HepG2 (cell line): Measurements from ENCODE around the gene PDCL3. TPM values are rescaled to one million over a fixed set of nuclear protein-coding genes. Genes with fewer than 3 reads are reported as not detected.

ENCODE experiments used
- ATAC-seq: fragments of 200-7000 bp; cut with Tn5 transposase; 3 replicates; pipeline ENCODE4 v1.9.1; 2020; ENCODE audit warnings: mild to moderate bottlenecking, moderate library complexity
- BruUV-seq: library from RNA; stranded (reverse); fragments of 400-500 nt; replicated peaks from 2 replicates; lab custom pipeline; 2021; lab: Mats Ljungman, UMichigan
- CTCF ChIA-PET: fragments of 300-600 bp; formaldehyde crosslinking; extraction: SDS; loops from one replicate; lab custom pipeline; 2021; ENCODE audit warnings: low total read pairs, inconsistent platforms, low intra/inter-chr PET ratio; lab: Yijun Ruan, JAX
- POLR2A ChIA-PET: fragments of 350-600 bp; sonication (Branson Sonifier 250); formaldehyde crosslinking; loops from one replicate; lab custom pipeline; 2020; ENCODE audit warnings: antibody characterized with exemption, inconsistent platforms; lab: Yijun Ruan, JAX
- DNase-seq: peaks from one replicate; pipeline ENCODE4 v3.0.0-alpha.2; 2015; ENCODE audit warnings: low spot score
- FAIRE-seq: peaks from 3 replicates; lab custom pipeline; 2011; peaks lifted over from hg19 to GRCh38; lab: Jason Lieb, UNC
- H2AFZ ChIP-seq: one replicate; pipeline ENCODE4 v1.6.1; 2011; ENCODE audit warnings: low read length, inconsistent platforms
- H3K27ac ChIP-seq: fragments of 300-600 bp; 3 replicates; pipeline ENCODE4 v1.8.0; 2011; ENCODE audit warnings: mixed run types, mild to moderate bottlenecking, mixed read lengths, low read length, inconsistent platforms; ENCODE audit not compliant: insufficient read depth; ENCODE audit errors: extremely low read length
- H3K27me3 ChIP-seq, 2 experiments: fragments of 200-600 bp in 1 of 2; 2 replicates in 1 of 2; 3 replicates in 1 of 2; pipeline versions ENCODE4 v1.6.0 to v1.8.0; 2011; ENCODE audit warnings: low read length in 2 of 2, mild to moderate bottlenecking in 2 of 2, moderate library complexity in 2 of 2, inconsistent platforms in 1 of 2; ENCODE audit not compliant: insufficient read depth in 2 of 2, control insufficient read depth in 1 of 2
- H3K36me3 ChIP-seq, 2 experiments: fragments of 200-600 bp in 1 of 2; replicated peaks in 1 of 2; 2 replicates in 1 of 2; 3 replicates in 1 of 2; pipeline versions ENCODE4 v1.5.1 to v1.8.0; 2011; ENCODE audit warnings: low read length in 2 of 2, inconsistent platforms in 1 of 2; ENCODE audit not compliant: insufficient read depth in 2 of 2, control insufficient read depth in 1 of 2
- H3K4me1 ChIP-seq: 2 replicates; pipeline ENCODE4 v1.5.1; 2012; ENCODE audit warnings: low read length, inconsistent platforms; ENCODE audit not compliant: insufficient read depth
- H3K4me2 ChIP-seq: 2 replicates; pipeline ENCODE4 v1.6.0; 2011; ENCODE audit warnings: low read depth, low read length, inconsistent platforms
- H3K4me3 ChIP-seq, 3 experiments: fragments of 200-600 bp in 1 of 3; sonication (generic), shearing (Covaris generic) in 1 of 3; replicated peaks in 1 of 3; 2 replicates each; pipeline ENCODE4 v1.5.1; 2011 to 2016; ENCODE audit warnings: low read length in 3 of 3, inconsistent platforms in 2 of 3, low read depth in 2 of 3, mild to moderate bottlenecking in 2 of 3, control low read depth in 1 of 3, mixed read lengths in 1 of 3; ENCODE audit not compliant: insufficient read depth in 1 of 3
- H3K79me2 ChIP-seq: one replicate; pipeline ENCODE4 v1.6.1; 2011; ENCODE audit warnings: low read length, inconsistent platforms; ENCODE audit not compliant: insufficient read depth
- H3K9ac ChIP-seq: 2 replicates; pipeline ENCODE4 v1.6.0; 2011; ENCODE audit warnings: mild to moderate bottlenecking, low read depth, low read length, inconsistent platforms; ENCODE audit not compliant: insufficient read depth
- H3K9me3 ChIP-seq: 2 replicates; pipeline ENCODE4 v1.5.1; 2012; ENCODE audit warnings: mild to moderate bottlenecking, low read length
- H4K20me1 ChIP-seq: 2 replicates; pipeline ENCODE4 v1.6.0; 2011; ENCODE audit warnings: inconsistent platforms, mild to moderate bottlenecking, low read length, moderate library complexity; ENCODE audit not compliant: insufficient read depth
- CHCHD3 ChIP-seq: sonication (generic); formaldehyde crosslinking; IDR thresholded peaks from 2 replicates; pipeline ENCODE4 v1.8.0; 2022; ENCODE audit warnings: mild to moderate bottlenecking, missing genetic modification reagents, moderate library complexity
- HNF1B ChIP-seq: sonication (generic); formaldehyde crosslinking; IDR thresholded peaks from 2 replicates; pipeline ENCODE4 v1.5.1; 2020; ENCODE audit warnings: mild to moderate bottlenecking, moderate library complexity, missing genetic modification reagents
- NFE2L2 ChIP-seq: fragments of 150-350 bp; IDR thresholded peaks from 2 replicates; pipeline ENCODE4 v1.6.1; 2014; ENCODE audit warnings: low read length
- RELA ChIP-seq: sonication (generic); formaldehyde crosslinking; IDR thresholded peaks from 2 replicates; pipeline ENCODE4 v1.4.0; 2020; ENCODE audit warnings: missing genetic modification reagents
- SAP130 ChIP-seq: IDR thresholded peaks from 2 replicates; pipeline ENCODE4 v1.6.1; 2016; ENCODE audit warnings: low read depth
- SMARCE1 ChIP-seq: fragments of 450-650 bp; IDR thresholded peaks from 2 replicates; pipeline ENCODE4 v1.6.1; 2017; ENCODE audit warnings: borderline replicate concordance
- ZBTB7A ChIP-seq: sonication (generic); formaldehyde crosslinking; IDR thresholded peaks from 2 replicates; pipeline ENCODE4 v1.8.0; 2022; ENCODE audit warnings: mild to moderate bottlenecking, missing genetic modification reagents
- ZNF672 ChIP-seq: sonication (generic); formaldehyde crosslinking; IDR thresholded peaks from 2 replicates; pipeline ENCODE4 v1.8.1; 2022; ENCODE audit warnings: missing genetic modification reagents
- ZSCAN22 ChIP-seq: sonication (generic); formaldehyde crosslinking; IDR thresholded peaks from 2 replicates; pipeline ENCODE4 v1.4.0; 2020; ENCODE audit warnings: mild to moderate bottlenecking, missing genetic modification reagents
- WGBS: methylation state at CpG from one replicate; pipeline ENCODE4 v1.1.6; 2017; ENCODE audit warnings: low lambda C conversion rate; 5-methylcytosine and 5-hydroxymethylcytosine counted together
- in situ Hi-C: cut with HindIII; loops from 2 replicates; pipeline ENCODE4 v1.10.0; 2017; ENCODE audit warnings: low pct_unique_long_range_greater_than_20kb; ENCODE audit not compliant: extremely low pct_ligation_motif_present
- intact Hi-C: fragments of 100-400 bp; cut with micrococcal nuclease; formaldehyde crosslinking; loops from one replicate; pipeline ENCODE4 v1.10.0; 2022; ENCODE audit not compliant: unreplicated experiment
- polyA plus RNA-seq, 8 experiments: library from polyadenylated mRNA; depleted of rRNA in 3 of 8; stranded (reverse) in 7 of 8; unstranded in 1 of 8; fragments of >200 nt; fragmentation: Illumina TruSeq in 4 of 8; extraction: Trizol in 4 of 8; gene quantifications; 2 replicates each; pipeline versions ENCODE4 v1.2.1 to v1.2.3, GENCODE V29; 2011 to 2016; ENCODE audit warnings: low read depth in 4 of 8, missing spikeins in 1 of 8, mixed read lengths in 1 of 8; ENCODE audit not compliant: insufficient read depth in 1 of 8
- total RNA-seq, 5 experiments: library from RNA; depleted of rRNA; stranded (reverse); fragments of >200 nt; fragmentation: Illumina TruSeq; extraction: Trizol; gene quantifications; 2 replicates each; pipeline ENCODE4 v1.2.3, GENCODE V29; 2016; ENCODE audit warnings: low read depth in 1 of 5
- TF ChIP-seq, protein P1 (sequence below): sonication (generic); formaldehyde crosslinking; conservative IDR thresholded peaks from 2 replicates; pipeline ENCODE4 v1.8.1; 2023; ENCODE audit warnings: missing genetic modification reagents
- TF ChIP-seq, protein P2 (sequence below): sonication (generic); formaldehyde crosslinking; IDR thresholded peaks from 2 replicates; pipeline ENCODE4 v1.5.1; 2020; ENCODE audit warnings: missing genetic modification reagents, mild to moderate bottlenecking, borderline replicate concordance
- TF ChIP-seq, protein P3 (sequence below): sonication (generic); formaldehyde crosslinking; IDR thresholded peaks from 2 replicates; pipeline ENCODE4; 2020; ENCODE audit warnings: missing genetic modification reagents, mild to moderate bottlenecking, borderline replicate concordance

PDCL3 gene
- total and polyA plus RNA-seq, 2 of the 13 experiments (the other 11 are each of a cell fraction or from before 2014, with no cell fraction given), result 14.4 to 24.4 TPM

DNA sequence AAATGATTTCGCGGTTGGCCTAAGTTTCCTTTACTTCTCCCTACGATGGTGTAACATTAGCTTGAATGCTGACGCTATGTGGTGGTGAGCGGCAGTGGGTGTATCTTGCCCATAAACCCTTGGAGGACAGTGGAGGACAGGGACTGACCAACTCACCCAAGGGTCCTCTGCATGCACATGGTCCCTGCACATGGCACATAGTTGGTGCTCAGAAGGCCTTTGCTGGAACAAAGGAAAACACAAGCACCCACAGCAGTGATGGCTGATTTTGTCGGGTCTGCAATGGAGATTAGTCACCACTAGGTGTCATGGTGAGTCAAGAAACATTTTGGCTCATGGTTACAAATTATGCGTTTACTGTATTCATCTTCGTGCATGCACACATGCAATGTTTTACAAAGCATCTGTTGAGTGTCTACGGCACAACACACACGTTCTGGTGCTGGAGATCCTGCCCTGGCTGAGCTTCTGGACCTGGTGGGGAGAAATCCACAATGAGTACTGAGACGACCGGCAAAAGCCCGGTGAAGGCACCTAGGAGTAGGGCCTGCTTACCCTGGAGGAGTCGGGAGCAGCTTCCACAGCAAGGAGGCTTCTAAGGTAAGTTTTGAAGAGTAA is 44.0 kb downstream of the PDCL3 start:
- H2AFZ ChIP-seq, result no peak overlapping the region
- H3K79me2 ChIP-seq, result no peaks in the 10 kb centered on the region
- no peaks in the 10 kb centered on the region for H3K9me3 ChIP-seq
- H3K4me1 ChIP-seq, result peaks cover 19% of the 10 kb centered on the region
- intact Hi-C loops (loop anchor here (1.0 kb wide), 1 partner anchor 377 kb away; no protein-coding TSS in a partner anchor), in situ Hi-C loops (no loop called here)
- peak; percentile 77 for FAIRE-seq
- peaks cover 0 to 31% of the 10 kb centered on the region in 2 experiments; a peak in 4 of 5 replicates for H3K27me3 ChIP-seq
- H3K27ac ChIP-seq, result no peak overlapping the region
- H3K4me2 ChIP-seq, result peak overlapping the region; percentile 81
- H3K9ac ChIP-seq, result no peak overlapping the region
- H3K36me3 ChIP-seq, result no peaks in the 10 kb centered on the region
- peak; percentile 52 for DNase-seq
- H3K4me3 ChIP-seq, result peak overlapping the region in 2 of 3 experiments; percentile 13 to 26; a peak in 3 of 6 replicates
- no peaks in the 10 kb centered on the region for H4K20me1 ChIP-seq
- POLR2A ChIA-PET, result interaction anchor here (0.8 to 1.0 kb wide), 2 partner anchors 174 to 395 kb away, joined by 3 read pairs; partner anchors contain the start of gene RPL31
- 35% methylated on average over 14 of the region's 14 CpGs for WGBS
- peak; percentile 66 for ATAC-seq
- CTCF ChIA-PET, result interaction anchor here (1.1 to 3.3 kb wide), 2 partner anchors 12 to 378 kb away, joined by 3 to 31 read pairs; no protein-coding TSS in a partner anchor
- BruUV-seq, result no TSS peak
- no peak for TF ChIP-seq ZBTB7A (CRISPR knock-in tag)
- TF ChIP-seq ZNF672, result no peak
- TF ChIP-seq, protein P1, sequence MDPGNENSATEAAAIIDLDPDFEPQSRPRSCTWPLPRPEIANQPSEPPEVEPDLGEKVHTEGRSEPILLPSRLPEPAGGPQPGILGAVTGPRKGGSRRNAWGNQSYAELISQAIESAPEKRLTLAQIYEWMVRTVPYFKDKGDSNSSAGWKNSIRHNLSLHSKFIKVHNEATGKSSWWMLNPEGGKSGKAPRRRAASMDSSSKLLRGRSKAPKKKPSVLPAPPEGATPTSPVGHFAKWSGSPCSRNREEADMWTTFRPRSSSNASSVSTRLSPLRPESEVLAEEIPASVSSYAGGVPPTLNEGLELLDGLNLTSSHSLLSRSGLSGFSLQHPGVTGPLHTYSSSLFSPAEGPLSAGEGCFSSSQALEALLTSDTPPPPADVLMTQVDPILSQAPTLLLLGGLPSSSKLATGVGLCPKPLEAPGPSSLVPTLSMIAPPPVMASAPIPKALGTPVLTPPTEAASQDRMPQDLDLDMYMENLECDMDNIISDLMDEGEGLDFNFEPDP (CRISPR knock-in tag), result no peak
- no peak for TF ChIP-seq ZSCAN22 (CRISPR knock-in tag)
- TF ChIP-seq SMARCE1, result no peak
- TF ChIP-seq CHCHD3, result 0 out of 2 replicates have a peak, but pooled peaks have one; percentile 22
- no peak for TF ChIP-seq NFE2L2
- TF ChIP-seq HNF1B (CRISPR knock-in tag), result peak; percentile 70
- TF ChIP-seq, protein P2, sequence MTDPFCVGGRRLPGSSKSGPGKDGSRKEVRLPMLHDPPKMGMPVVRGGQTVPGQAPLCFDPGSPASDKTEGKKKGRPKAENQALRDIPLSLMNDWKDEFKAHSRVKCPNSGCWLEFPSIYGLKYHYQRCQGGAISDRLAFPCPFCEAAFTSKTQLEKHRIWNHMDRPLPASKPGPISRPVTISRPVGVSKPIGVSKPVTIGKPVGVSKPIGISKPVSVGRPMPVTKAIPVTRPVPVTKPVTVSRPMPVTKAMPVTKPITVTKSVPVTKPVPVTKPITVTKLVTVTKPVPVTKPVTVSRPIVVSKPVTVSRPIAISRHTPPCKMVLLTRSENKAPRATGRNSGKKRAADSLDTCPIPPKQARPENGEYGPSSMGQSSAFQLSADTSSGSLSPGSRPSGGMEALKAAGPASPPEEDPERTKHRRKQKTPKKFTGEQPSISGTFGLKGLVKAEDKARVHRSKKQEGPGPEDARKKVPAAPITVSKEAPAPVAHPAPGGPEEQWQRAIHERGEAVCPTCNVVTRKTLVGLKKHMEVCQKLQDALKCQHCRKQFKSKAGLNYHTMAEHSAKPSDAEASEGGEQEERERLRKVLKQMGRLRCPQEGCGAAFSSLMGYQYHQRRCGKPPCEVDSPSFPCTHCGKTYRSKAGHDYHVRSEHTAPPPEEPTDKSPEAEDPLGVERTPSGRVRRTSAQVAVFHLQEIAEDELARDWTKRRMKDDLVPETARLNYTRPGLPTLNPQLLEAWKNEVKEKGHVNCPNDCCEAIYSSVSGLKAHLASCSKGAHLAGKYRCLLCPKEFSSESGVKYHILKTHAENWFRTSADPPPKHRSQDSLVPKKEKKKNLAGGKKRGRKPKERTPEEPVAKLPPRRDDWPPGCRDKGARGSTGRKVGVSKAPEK (CRISPR knock-in tag), result 0 out of 2 replicates have a peak, but pooled peaks have one; percentile 50
- no peak for TF ChIP-seq RELA
- TF ChIP-seq, protein P3, sequence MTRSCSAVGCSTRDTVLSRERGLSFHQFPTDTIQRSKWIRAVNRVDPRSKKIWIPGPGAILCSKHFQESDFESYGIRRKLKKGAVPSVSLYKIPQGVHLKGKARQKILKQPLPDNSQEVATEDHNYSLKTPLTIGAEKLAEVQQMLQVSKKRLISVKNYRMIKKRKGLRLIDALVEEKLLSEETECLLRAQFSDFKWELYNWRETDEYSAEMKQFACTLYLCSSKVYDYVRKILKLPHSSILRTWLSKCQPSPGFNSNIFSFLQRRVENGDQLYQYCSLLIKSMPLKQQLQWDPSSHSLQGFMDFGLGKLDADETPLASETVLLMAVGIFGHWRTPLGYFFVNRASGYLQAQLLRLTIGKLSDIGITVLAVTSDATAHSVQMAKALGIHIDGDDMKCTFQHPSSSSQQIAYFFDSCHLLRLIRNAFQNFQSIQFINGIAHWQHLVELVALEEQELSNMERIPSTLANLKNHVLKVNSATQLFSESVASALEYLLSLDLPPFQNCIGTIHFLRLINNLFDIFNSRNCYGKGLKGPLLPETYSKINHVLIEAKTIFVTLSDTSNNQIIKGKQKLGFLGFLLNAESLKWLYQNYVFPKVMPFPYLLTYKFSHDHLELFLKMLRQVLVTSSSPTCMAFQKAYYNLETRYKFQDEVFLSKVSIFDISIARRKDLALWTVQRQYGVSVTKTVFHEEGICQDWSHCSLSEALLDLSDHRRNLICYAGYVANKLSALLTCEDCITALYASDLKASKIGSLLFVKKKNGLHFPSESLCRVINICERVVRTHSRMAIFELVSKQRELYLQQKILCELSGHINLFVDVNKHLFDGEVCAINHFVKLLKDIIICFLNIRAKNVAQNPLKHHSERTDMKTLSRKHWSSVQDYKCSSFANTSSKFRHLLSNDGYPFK (CRISPR knock-in tag), result peak; percentile 73; the same call in 1 of the 2 replicates
- TF ChIP-seq SAP130 (CRISPR knock-in tag), result peak; percentile 6; the same call in 1 of the 2 replicates
